OCI-LY1 (cell line): ENCODE data around the gene ATP8A2.

Source experiments
- EZH2 ChIP-seq: fragments of 200-600 bp; sonication (generic), shearing (Covaris generic); IDR thresholded peaks from 2 replicates; pipeline ENCODE4 v1.8.0; 2017; ENCODE audit warnings: borderline replicate concordance, mixed run types, mild to moderate bottlenecking, antibody characterized with exemption, low read length, moderate library complexity, mixed read lengths
- TF ChIP-seq, protein P1 (sequence below): fragments of 200-600 bp; sonication (generic), shearing (Covaris generic); IDR thresholded peaks from 2 replicates; pipeline ENCODE4 v1.5.1; 2017; ENCODE audit warnings: mild to moderate bottlenecking, antibody characterized with exemption, low read length, moderate library complexity, mixed read lengths

DNA sequence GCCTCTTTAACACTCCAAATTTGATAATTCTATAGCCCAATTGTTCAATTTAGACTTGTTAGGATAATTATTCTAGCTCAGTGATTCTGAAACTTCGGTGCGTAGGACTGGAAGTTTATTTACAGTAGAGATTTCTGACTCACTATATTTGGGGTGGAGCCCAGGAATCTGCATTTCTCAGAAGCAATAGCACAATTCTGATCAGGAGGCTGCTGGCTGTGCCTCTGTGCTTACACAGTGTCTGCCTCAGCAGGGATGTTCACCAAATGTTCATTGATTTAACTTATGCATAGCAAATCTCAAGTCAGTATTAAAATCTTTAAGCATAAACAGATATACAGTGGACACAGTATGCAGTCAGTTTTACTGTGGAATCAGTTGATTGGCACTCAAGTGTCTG lies 45.8 kb downstream of the ATP8A2 start:
- TF ChIP-seq, protein P1, sequence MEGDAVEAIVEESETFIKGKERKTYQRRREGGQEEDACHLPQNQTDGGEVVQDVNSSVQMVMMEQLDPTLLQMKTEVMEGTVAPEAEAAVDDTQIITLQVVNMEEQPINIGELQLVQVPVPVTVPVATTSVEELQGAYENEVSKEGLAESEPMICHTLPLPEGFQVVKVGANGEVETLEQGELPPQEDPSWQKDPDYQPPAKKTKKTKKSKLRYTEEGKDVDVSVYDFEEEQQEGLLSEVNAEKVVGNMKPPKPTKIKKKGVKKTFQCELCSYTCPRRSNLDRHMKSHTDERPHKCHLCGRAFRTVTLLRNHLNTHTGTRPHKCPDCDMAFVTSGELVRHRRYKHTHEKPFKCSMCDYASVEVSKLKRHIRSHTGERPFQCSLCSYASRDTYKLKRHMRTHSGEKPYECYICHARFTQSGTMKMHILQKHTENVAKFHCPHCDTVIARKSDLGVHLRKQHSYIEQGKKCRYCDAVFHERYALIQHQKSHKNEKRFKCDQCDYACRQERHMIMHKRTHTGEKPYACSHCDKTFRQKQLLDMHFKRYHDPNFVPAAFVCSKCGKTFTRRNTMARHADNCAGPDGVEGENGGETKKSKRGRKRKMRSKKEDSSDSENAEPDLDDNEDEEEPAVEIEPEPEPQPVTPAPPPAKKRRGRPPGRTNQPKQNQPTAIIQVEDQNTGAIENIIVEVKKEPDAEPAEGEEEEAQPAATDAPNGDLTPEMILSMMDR, result no peak
- TF ChIP-seq EZH2, result no peak
